H1 (cell line): ENCODE measurements around the gene AGPAT3. TPM values are rescaled to one million over a fixed set of nuclear protein-coding genes. Genes with fewer than 3 reads are reported as not detected.

ENCODE experiments used
- CTBP2 ChIP-seq: IDR thresholded peaks from 2 replicates; pipeline ENCODE4 v1.7.0; 2011; ENCODE audit warnings: borderline replicate concordance, mild to moderate bottlenecking, moderate library complexity, mixed read lengths, low read length; ENCODE audit not compliant: insufficient read depth, insufficient read length
- CTCF ChIP-seq, 3 experiments: IDR thresholded peaks; 1 replicate in 2 of 3; 2 replicates in 1 of 3; pipeline versions ENCODE4 v1.5.1 to v1.6.1; 2011; ENCODE audit warnings: low read length in 3 of 3, mild to moderate bottlenecking in 3 of 3, inconsistent platforms in 2 of 3, low read depth in 1 of 3, moderate library complexity in 1 of 3; ENCODE audit not compliant: insufficient read depth in 1 of 3; ENCODE audit errors: control extremely low read depth in 1 of 3
- HDAC6 ChIP-seq: IDR thresholded peaks from one replicate; pipeline ENCODE4 v1.7.1; 2012; ENCODE audit warnings: low read depth, mild to moderate bottlenecking, inconsistent platforms, low read length, moderate library complexity
- KDM1A ChIP-seq: fragments of 200-600, 300-600 bp; sonication (generic); IDR thresholded peaks from 2 replicates; pipeline ENCODE4 v1.7.1; 2016; ENCODE audit warnings: mild to moderate bottlenecking, low read length, borderline replicate concordance
- KDM4A ChIP-seq: IDR thresholded peaks from one replicate; pipeline ENCODE4 v1.7.1; 2012; ENCODE audit warnings: low read depth, mild to moderate bottlenecking, moderate library complexity, low read length, inconsistent platforms; ENCODE audit not compliant: severe bottlenecking
- KDM5A ChIP-seq: fragments of 200-600 bp; IDR thresholded peaks from 2 replicates; pipeline ENCODE4 v1.7.1; 2012; ENCODE audit warnings: mild to moderate bottlenecking, low read length, inconsistent platforms, mixed read lengths
- MAFK ChIP-seq: IDR thresholded peaks from 2 replicates; pipeline ENCODE4 v1.6.1; 2012; ENCODE audit warnings: low read depth, mild to moderate bottlenecking, improper control_type of control experiment, low read length
- MAX ChIP-seq: IDR thresholded peaks from 2 replicates; pipeline ENCODE4 v1.6.1; 2012; ENCODE audit warnings: inconsistent platforms
- TAF1 ChIP-seq: IDR thresholded peaks from 2 replicates; pipeline ENCODE4 v1.6.1; 2011; ENCODE audit warnings: mild to moderate bottlenecking, low read depth, low read length
- polyA plus RNA-seq, 7 experiments: library from polyadenylated mRNA; depleted of rRNA in 3 of 7; stranded (reverse) in 5 of 7; unstranded in 2 of 7; fragments of >200 nt in 5 of 7; fragments of 200-250 nt in 2 of 7; gene quantifications; 1 replicate in 5 of 7; 2 replicates in 1 of 7; 4 replicates in 1 of 7; pipeline versions ENCODE4 v1.2.1 to v1.2.3, GENCODE V29; 2011 to 2013; ENCODE audit warnings: missing spikeins in 2 of 7, mixed read lengths in 2 of 7
- total RNA-seq: library from RNA; stranded (reverse); fragmentation: NEBNext Ultra II Directional; extraction: Animal tissue kit (Norgen Biotek cat#: 25700); gene quantifications from 2 replicates; pipeline ENCODE4 v1.2.1, GENCODE V29; 2021

The AGPAT3 gene
- total and polyA plus RNA-seq, 2 of the 8 experiments (the other 6 are each of a cell fraction or from before 2014, with no cell fraction given) = 5.8 to 7.3 TPM

GRCh38 chr21:43959231-43960116 is 94.5 kb downstream of the AGPAT3 start (continued):
- TF ChIP-seq MAX (no peak), TAF1 (no peak), KDM5A (no peak), MAFK (no peak), HDAC6 (no peak), KDM4A (no peak), CTCF (IDR thresholded peaks at IDR 0.05; ENCODE audit: control extremely low read depth in 1 of 3, insufficient read depth in 1 of 3, low read depth in 1 of 3, low read length in 3 of 3) (no peak), CTBP2 (no peak), KDM1A (no peak)
